Keratinocyte (primary cell): Measurements from ENCODE around the gene C11orf65. TPM values are rescaled to one million over a fixed set of nuclear protein-coding genes. Genes with fewer than 3 reads are reported as not detected.
"Not testable (repeated sequence)": the region's sequence is repeated elsewhere in the genome, so short reads cannot be mapped to it uniquely, and the experiment has no call there.

ENCODE experiments used
- DNase-seq: peaks from one replicate; pipeline ENCODE4 v3.0.0-alpha.2; 2011; ENCODE audit warnings: low read depth, missing footprints, low spot score
- FAIRE-seq: peaks from 2 replicates; lab custom pipeline; 2011; peaks lifted over from hg19 to GRCh38; lab: Jason Lieb, UNC
- H2AFZ ChIP-seq: 2 replicates; pipeline ENCODE4 v1.6.0; 2012; ENCODE audit warnings: low read length, control low read depth, inconsistent platforms; ENCODE audit not compliant: control insufficient read depth
- H3K27ac ChIP-seq: 2 replicates; pipeline ENCODE4 v1.5.1; 2011; ENCODE audit warnings: low read length; ENCODE audit not compliant: control insufficient read depth, insufficient read depth
- H3K27me3 ChIP-seq: 3 replicates; pipeline ENCODE4 v1.6.0; 2011; ENCODE audit warnings: low read length; ENCODE audit not compliant: control insufficient read depth, insufficient read depth; ENCODE audit errors: extremely low read depth
- H3K36me3 ChIP-seq, 2 experiments: 2 replicates in 1 of 2; 3 replicates in 1 of 2; pipeline ENCODE4 v1.5.1; 2011; ENCODE audit warnings: low read length in 2 of 2, mild to moderate bottlenecking in 1 of 2; ENCODE audit not compliant: control insufficient read depth in 2 of 2, insufficient read depth in 2 of 2; ENCODE audit errors: extremely low read depth in 1 of 2
- H3K4me1 ChIP-seq: 3 replicates; pipeline ENCODE4 v1.5.1; 2011; ENCODE audit warnings: low read length; ENCODE audit not compliant: control insufficient read depth, insufficient read depth; ENCODE audit errors: extremely low read depth
- H3K4me2 ChIP-seq: 3 replicates; pipeline ENCODE4 v1.6.0; 2011; ENCODE audit warnings: low read depth, low read length; ENCODE audit not compliant: control insufficient read depth, insufficient read depth; ENCODE audit errors: extremely low read depth
- H3K4me3 ChIP-seq, 3 experiments: fragments of 200-600 bp in 1 of 3; sonication (generic) in 1 of 3; 2 replicates in 2 of 3; 3 replicates in 1 of 3; pipeline ENCODE4 v1.5.1; 2011 to 2016; ENCODE audit warnings: low read length in 3 of 3, mild to moderate bottlenecking in 3 of 3, control low read depth in 2 of 3, inconsistent platforms in 1 of 3, low read depth in 1 of 3, mixed read lengths in 1 of 3, mixed run types in 1 of 3, moderate library complexity in 1 of 3; ENCODE audit not compliant: control insufficient read depth in 2 of 3, insufficient read depth in 2 of 3; ENCODE audit errors: extremely low read depth in 1 of 3
- H3K79me2 ChIP-seq: 2 replicates; pipeline ENCODE4 v1.6.0; 2012; ENCODE audit warnings: low read length; ENCODE audit not compliant: control insufficient read depth, insufficient read depth
- H3K9ac ChIP-seq: 3 replicates; pipeline ENCODE4 v1.6.0; 2011; ENCODE audit warnings: low read length; ENCODE audit not compliant: control insufficient read depth, insufficient read depth; ENCODE audit errors: extremely low read depth
- H3K9me1 ChIP-seq: 3 replicates; pipeline ENCODE4 v1.6.0; 2011; ENCODE audit warnings: low read length; ENCODE audit not compliant: control insufficient read depth, insufficient read depth; ENCODE audit errors: extremely low read depth
- H3K9me3 ChIP-seq: 2 replicates; pipeline ENCODE4 v1.5.1; 2012; ENCODE audit warnings: low read depth, low read length; ENCODE audit not compliant: control insufficient read depth
- H4K20me1 ChIP-seq: 3 replicates; pipeline ENCODE4 v1.6.0; 2011; ENCODE audit warnings: low read length; ENCODE audit not compliant: control insufficient read depth, insufficient read depth; ENCODE audit errors: extremely low read depth
- EZH2 ChIP-seq: IDR thresholded peaks from one replicate; pipeline ENCODE4 v1.6.1; 2012; ENCODE audit warnings: inconsistent platforms, mild to moderate bottlenecking, low read length, moderate library complexity
- dilution Hi-C: fragments of 300-500 bp; cut with MboI; formaldehyde crosslinking; loops from one replicate; pipeline ENCODE4 v1.7.0; 2020; ENCODE audit warnings: low sequenced_read_pairs; ENCODE audit not compliant: extremely low pct_ligation_motif_present
- polyA plus RNA-seq, 5 experiments: library from polyadenylated mRNA; depleted of rRNA in 3 of 5; stranded (reverse) in 3 of 5; stranded (forward) in 1 of 5; unstranded in 1 of 5; fragments of >200 nt; gene quantifications; 1 replicate in 1 of 5; 2 replicates in 3 of 5; 3 replicates in 1 of 5; pipeline versions ENCODE4 v1.2.1 to v1.2.3, GENCODE V29; 2011 to 2012; ENCODE audit warnings: missing spikeins in 2 of 5, low read depth in 1 of 5, low replicate concordance in 1 of 5
- TF ChIP-seq, protein P1 (sequence below), 3 experiments: IDR thresholded peaks in 1 of 3; conservative IDR thresholded peaks in 1 of 3; optimal IDR thresholded peaks in 1 of 3; 2 replicates in 2 of 3; 3 replicates in 1 of 3; pipeline versions ENCODE3 to v1.5.1; 2011; ENCODE audit warnings: low read length in 3 of 3, mild to moderate bottlenecking in 3 of 3, moderate library complexity in 2 of 3, control low read depth in 1 of 3, inconsistent platforms in 1 of 3; ENCODE audit not compliant: insufficient read depth in 2 of 3; ENCODE audit errors: extremely low read depth in 1 of 3

C11orf65 gene
- polyA plus RNA-seq, 1 donor (not counting 4 experiments of a cell fraction or from before 2014, with no cell fraction given), result 0.83 TPM

DNA sequence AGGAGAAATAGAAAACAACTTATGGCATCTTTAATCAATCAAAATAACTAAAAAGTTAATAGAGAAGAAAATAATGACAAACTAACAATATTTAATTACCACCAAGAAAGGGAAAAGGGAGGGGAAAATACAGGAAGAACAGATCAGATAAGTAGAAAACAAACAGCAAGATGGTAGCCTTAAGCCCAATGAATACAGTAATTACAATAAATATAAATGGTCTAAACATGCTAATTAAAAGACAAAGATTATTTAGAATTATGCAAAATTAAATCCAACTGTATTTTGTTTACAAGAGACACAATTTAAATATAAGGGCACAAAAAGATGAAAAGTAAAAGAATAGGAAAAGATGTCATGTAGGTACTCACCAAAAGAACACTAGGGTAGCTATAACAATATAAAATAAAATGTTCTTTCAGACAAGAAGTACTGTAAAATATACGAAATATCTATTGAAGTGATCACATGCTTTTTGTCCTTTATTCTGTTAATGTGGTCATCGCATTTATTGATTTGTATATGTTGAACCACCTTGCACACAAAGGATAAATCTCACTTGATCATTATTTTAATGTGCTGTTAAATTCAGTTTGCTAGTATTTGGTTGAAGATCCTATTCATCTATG is 14.0 kb downstream of the C11orf65 start:
- Histone ChIP-seq H3K4me2 (no peak overlapping the region), H3K79me2 (no peaks in the 10 kb centered on the region), H4K20me1 (no peaks in the 10 kb centered on the region), H3K4me1 (no peaks in the 10 kb centered on the region), H2AFZ (no peak overlapping the region), H3K27me3 (no peaks in the 10 kb centered on the region), H3K9me1 (no peaks in the 10 kb centered on the region), H3K27ac (no peak overlapping the region), H3K36me3 (no peaks in the 10 kb centered on the region), H3K9ac (no peak overlapping the region), H3K4me3 (no peak overlapping the region), H3K9me3 (no peaks in the 10 kb centered on the region)
- DNase-seq (no peak), FAIRE-seq (no peak)
- TF ChIP-seq EZH2, result no peak
- TF ChIP-seq, protein P1, sequence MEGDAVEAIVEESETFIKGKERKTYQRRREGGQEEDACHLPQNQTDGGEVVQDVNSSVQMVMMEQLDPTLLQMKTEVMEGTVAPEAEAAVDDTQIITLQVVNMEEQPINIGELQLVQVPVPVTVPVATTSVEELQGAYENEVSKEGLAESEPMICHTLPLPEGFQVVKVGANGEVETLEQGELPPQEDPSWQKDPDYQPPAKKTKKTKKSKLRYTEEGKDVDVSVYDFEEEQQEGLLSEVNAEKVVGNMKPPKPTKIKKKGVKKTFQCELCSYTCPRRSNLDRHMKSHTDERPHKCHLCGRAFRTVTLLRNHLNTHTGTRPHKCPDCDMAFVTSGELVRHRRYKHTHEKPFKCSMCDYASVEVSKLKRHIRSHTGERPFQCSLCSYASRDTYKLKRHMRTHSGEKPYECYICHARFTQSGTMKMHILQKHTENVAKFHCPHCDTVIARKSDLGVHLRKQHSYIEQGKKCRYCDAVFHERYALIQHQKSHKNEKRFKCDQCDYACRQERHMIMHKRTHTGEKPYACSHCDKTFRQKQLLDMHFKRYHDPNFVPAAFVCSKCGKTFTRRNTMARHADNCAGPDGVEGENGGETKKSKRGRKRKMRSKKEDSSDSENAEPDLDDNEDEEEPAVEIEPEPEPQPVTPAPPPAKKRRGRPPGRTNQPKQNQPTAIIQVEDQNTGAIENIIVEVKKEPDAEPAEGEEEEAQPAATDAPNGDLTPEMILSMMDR (optimal IDR thresholded peaks at IDR 0.05 in 1 of 3, IDR thresholded peaks at IDR 0.05 in 1 of 3, conservative IDR thresholded peaks at IDR 0.05 in 1 of 3; ENCODE audit: extremely low read depth in 1 of 3, insufficient read depth in 2 of 3, low read length in 3 of 3), result no peak
- dilution Hi-C loops, result no loop called here

DNA sequence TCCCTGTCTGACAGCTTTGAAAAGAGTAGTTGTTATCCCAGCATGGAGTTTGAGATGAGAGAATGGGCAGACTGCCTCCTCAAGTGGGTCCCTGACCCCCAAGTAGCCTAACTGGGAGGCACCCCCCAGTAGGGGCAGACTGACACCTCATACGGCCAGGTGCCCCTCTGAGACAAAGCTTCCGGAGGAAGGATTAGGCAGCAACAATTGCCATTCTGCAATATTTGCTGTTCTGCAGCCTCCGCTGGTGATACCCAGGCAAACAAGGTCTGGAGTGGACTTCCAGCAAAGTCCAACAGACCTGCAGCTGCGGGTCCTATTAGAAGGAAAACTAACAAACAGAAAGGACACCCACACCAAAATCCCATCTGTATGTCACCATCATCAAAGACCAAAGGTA is 25.9 kb downstream of the C11orf65 start:
- H3K9me3 ChIP-seq, H3K9ac ChIP-seq, H2AFZ ChIP-seq, H3K79me2 ChIP-seq, H3K9me1 ChIP-seq, H3K27me3 ChIP-seq, H3K4me2 ChIP-seq, dilution Hi-C loops, H3K36me3 ChIP-seq, H4K20me1 ChIP-seq, H3K27ac ChIP-seq, FAIRE-seq, H3K4me1 ChIP-seq, DNase-seq, H3K4me3 ChIP-seq: not testable (repeated sequence)

DNA sequence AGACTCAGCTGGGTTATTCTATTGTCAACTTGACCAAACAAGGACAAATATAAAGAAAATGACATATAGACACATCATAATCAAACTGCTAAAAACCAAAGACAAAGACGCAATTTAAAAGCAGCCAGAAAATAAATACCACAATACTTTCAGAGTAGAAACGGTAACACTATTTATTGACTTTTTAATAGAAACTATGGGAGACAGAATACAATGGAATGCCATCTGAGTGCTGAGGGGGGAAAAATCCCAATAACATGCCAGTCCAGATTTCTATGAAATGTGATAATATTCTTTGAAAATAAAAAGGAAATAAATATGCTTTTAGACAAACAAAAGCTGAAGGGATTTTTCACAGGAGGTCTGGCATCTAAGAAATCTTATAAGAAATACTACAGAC is 30.7 kb downstream of the C11orf65 start:
- H3K4me1 ChIP-seq, result peaks cover 5% of the 10 kb centered on the region
- H3K9ac ChIP-seq, result no peak overlapping the region
- TF ChIP-seq, protein P1 (optimal IDR thresholded peaks at IDR 0.05 in 1 of 3, IDR thresholded peaks at IDR 0.05 in 1 of 3, conservative IDR thresholded peaks at IDR 0.05 in 1 of 3; ENCODE audit: extremely low read depth in 1 of 3, insufficient read depth in 2 of 3, low read length in 3 of 3), result no peak
- TF ChIP-seq EZH2, result no peak
- no peak overlapping the region for H3K27ac ChIP-seq
- FAIRE-seq (no peak), DNase-seq (no peak)
- no peaks in the 10 kb centered on the region for H3K79me2 ChIP-seq
- no peak overlapping the region for H3K4me3 ChIP-seq
- H3K36me3 ChIP-seq, result no peaks in the 10 kb centered on the region
- no peaks in the 10 kb centered on the region for H3K9me1 ChIP-seq
- H3K4me2 ChIP-seq, result no peak overlapping the region
- no peaks in the 10 kb centered on the region for H3K27me3 ChIP-seq
- H3K9me3 ChIP-seq, result no peaks in the 10 kb centered on the region
- H4K20me1 ChIP-seq, result no peaks in the 10 kb centered on the region
- no peak overlapping the region for H2AFZ ChIP-seq
- dilution Hi-C loops, result no loop called here
